ENCODE measurements around the gene PCGF1.
A peak's percentile ranks its signal among the peaks of the same experiment; 100 is the strongest.
"Not testable (repeated sequence)": the region's sequence is repeated elsewhere in the genome, so short reads cannot be mapped to it uniquely, and the experiment has no call there.

The PCGF1 gene

GRCh38 chr2:74459503-74460118 lies 47.9 kb downstream of the PCGF1 start:
- H3K9ac ChIP-seq (ENCODE audit: low read depth, low read length); H3K27me3 ChIP-seq (ENCODE audit: insufficient read depth, low read length); H3K9me3 ChIP-seq (ENCODE audit: insufficient read depth, low read depth, low read length); H3K4me1 ChIP-seq (ENCODE audit: insufficient read depth, low read length); H3K27ac ChIP-seq (ENCODE audit: low read depth, low read length): not testable (repeated sequence)
- H3K4me3 ChIP-seq (ENCODE audit: low read length): peak overlapping the region; percentile 95
- H3K36me3 ChIP-seq (ENCODE audit: insufficient read depth, low read length): peaks cover 24% of the 10 kb centered on the region
- WGBS: 87% methylated on average over 13 of the region's 13 CpGs

- H3K4me1 ChIP-seq (ENCODE audit: insufficient read depth, low read length): peaks cover 8% of the 10 kb centered on the region
- H3K27me3 ChIP-seq (ENCODE audit: insufficient read depth, low read length): no peaks in the 10 kb centered on the region
- H3K4me3 ChIP-seq (ENCODE audit: low read length): peak overlapping the region; percentile 95
- 12% methylated on average over 9 of the region's 10 CpGs for WGBS
- peaks cover 24% of the 10 kb centered on the region for H3K36me3 ChIP-seq (ENCODE audit: insufficient read depth, low read length)
- H3K27ac ChIP-seq (ENCODE audit: low read depth, low read length): peak overlapping the region; percentile 60; the same call in 1 of the 2 replicates
- H3K9ac ChIP-seq (ENCODE audit: low read depth, low read length): peak overlapping the region; percentile 89
- H3K9me3 ChIP-seq (ENCODE audit: insufficient read depth, low read depth, low read length): no peaks in the 10 kb centered on the region
These were observed 48.5 kb downstream of the PCGF1 start for GRCh38 chr2:74458938-74459363.

- H3K27ac ChIP-seq (ENCODE audit: low read depth, low read length): peak within 1 kb of the TSS; percentile 93
- peak within 1 kb of the TSS; percentile 95 for H3K4me3 ChIP-seq (ENCODE audit: low read length)
- H3K36me3 ChIP-seq (ENCODE audit: insufficient read depth, low read length): peaks cover 23% of the 10 kb centered on the region
- H3K27me3 ChIP-seq (ENCODE audit: insufficient read depth, low read length): no peaks in the 10 kb centered on the region
- H3K9ac ChIP-seq (ENCODE audit: low read depth, low read length): peak within 1 kb of the TSS; percentile 89
- WGBS: under 1% methylated on average over 32 of the region's 38 CpGs
- peaks cover 8% of the 10 kb centered on the region for H3K4me1 ChIP-seq (ENCODE audit: insufficient read depth, low read length)
- H3K9me3 ChIP-seq (ENCODE audit: insufficient read depth, low read depth, low read length): no peaks in the 10 kb centered on the region
These were observed 49.2 kb downstream of the PCGF1 start, which contains the start of gene WBP1 for GRCh38 chr2:74458132-74458937. WBP1 (plus strand) TSS chr2:74458438; CDS start chr2:74458603, 165 bp downstream.

- H3K27ac ChIP-seq (ENCODE audit: low read depth, low read length): peak overlapping the region; percentile 93
- no peaks in the 10 kb centered on the region for H3K27me3 ChIP-seq (ENCODE audit: insufficient read depth, low read length)
- peaks cover 8% of the 10 kb centered on the region for H3K4me1 ChIP-seq (ENCODE audit: insufficient read depth, low read length)
- H3K9ac ChIP-seq (ENCODE audit: low read depth, low read length): peak overlapping the region; percentile 81
- under 1% methylated on average over 46 of the region's 46 CpGs for WGBS
- no peaks in the 10 kb centered on the region for H3K9me3 ChIP-seq (ENCODE audit: insufficient read depth, low read depth, low read length)
- H3K4me3 ChIP-seq (ENCODE audit: low read length): peak overlapping the region; percentile 75
- peaks cover 16% of the 10 kb centered on the region for H3K36me3 ChIP-seq (ENCODE audit: insufficient read depth, low read length)
These were observed 49.9 kb downstream of the PCGF1 start for GRCh38 chr2:74457549-74458131.

GRCh38 chr2:74457129-74457548 lies 50.4 kb downstream of the PCGF1 start:
- peak overlapping the region; percentile 75 for H3K4me3 ChIP-seq (ENCODE audit: low read length)
- H3K27ac ChIP-seq (ENCODE audit: low read depth, low read length): peak overlapping the region; percentile 93; the same call in 1 of the 2 replicates
- H3K9ac ChIP-seq (ENCODE audit: low read depth, low read length): peak overlapping the region; percentile 76
- H3K4me1 ChIP-seq (ENCODE audit: insufficient read depth, low read length): peaks cover 8% of the 10 kb centered on the region
- no peaks in the 10 kb centered on the region for H3K27me3 ChIP-seq (ENCODE audit: insufficient read depth, low read length)
- no peaks in the 10 kb centered on the region for H3K9me3 ChIP-seq (ENCODE audit: insufficient read depth, low read depth, low read length)
- WGBS: 1% methylated on average over 27 of the region's 27 CpGs
- H3K36me3 ChIP-seq (ENCODE audit: insufficient read depth, low read length): 0 out of 2 replicates have a peak, but pooled peaks cover 12% of the 10 kb centered on the region
